Osteocyte (in vitro differentiated cells): ENCODE measurements around the gene BCL2L12. TPM values are rescaled to one million over a fixed set of nuclear protein-coding genes. Genes with fewer than 3 reads are reported as not detected.

Experiments
- DNase-seq: peaks from one replicate; pipeline ENCODE4 v3.0.0; 2021; ENCODE audit warnings: mixed read lengths; ENCODE audit not compliant: unreplicated experiment; ENCODE audit errors: extremely low spot score
- H3K27ac Mint-ChIP-seq: one replicate; pipeline ENCODE4 v1.8.0; 2021; ENCODE audit warnings: mild to moderate bottlenecking, mixed read lengths; ENCODE audit not compliant: unreplicated experiment
- H3K27me3 Mint-ChIP-seq: one replicate; pipeline ENCODE4 v1.8.0; 2021; ENCODE audit warnings: mixed read lengths; ENCODE audit not compliant: unreplicated experiment
- H3K36me3 Mint-ChIP-seq: one replicate; pipeline ENCODE4 v1.8.0; 2021; ENCODE audit warnings: mixed read lengths; ENCODE audit not compliant: unreplicated experiment
- H3K4me1 Mint-ChIP-seq: one replicate; pipeline ENCODE4 v1.8.0; 2021; ENCODE audit warnings: mixed read lengths; ENCODE audit not compliant: unreplicated experiment
- H3K4me3 Mint-ChIP-seq: one replicate; pipeline ENCODE4 v1.8.0; 2021; ENCODE audit warnings: mild to moderate bottlenecking, moderate library complexity, mixed read lengths; ENCODE audit not compliant: unreplicated experiment
- H3K9me3 Mint-ChIP-seq: one replicate; pipeline ENCODE4 v1.8.0; 2021; ENCODE audit warnings: mixed read lengths; ENCODE audit not compliant: unreplicated experiment
- CTCF ChIP-seq: fragments of 200-600 bp; sonication (generic); IDR thresholded peaks from 2 replicates; pipeline ENCODE4 v1.5.0; 2021; ENCODE audit warnings: antibody characterized with exemption, mild to moderate bottlenecking, moderate library complexity
- total RNA-seq: library from RNA; stranded (reverse); gene quantifications from 2 replicates; pipeline ENCODE4 v1.2.1, GENCODE V29; 2021

BCL2L12 gene
- total RNA-seq, 1 donor from 2014 or later = 29.3 TPM

GRCh38 chr19:49683814-49684250, 18.1 kb downstream of the BCL2L12 start:
- no peak for TF ChIP-seq CTCF
- H3K4me1 Mint-ChIP-seq = peaks cover 23% of the 10 kb centered on the region
- no peak overlapping the region for H3K4me3 Mint-ChIP-seq
- no peak for DNase-seq
- H3K9me3 Mint-ChIP-seq = no peaks in the 10 kb centered on the region
- H3K36me3 Mint-ChIP-seq = peaks cover 19% of the 10 kb centered on the region
- no peaks in the 10 kb centered on the region for H3K27me3 Mint-ChIP-seq
- no peak overlapping the region for H3K27ac Mint-ChIP-seq

GRCh38 chr19:49684251-49684982, 18.7 kb downstream of the BCL2L12 start:
- Mint-ChIP-seq H3K4me3 (no peak overlapping the region), H3K4me1 (peaks cover 18% of the 10 kb centered on the region), H3K9me3 (no peaks in the 10 kb centered on the region), H3K36me3 (peaks cover 19% of the 10 kb centered on the region), H3K27me3 (no peaks in the 10 kb centered on the region), H3K27ac (no peak overlapping the region)
- DNase-seq = no peak
- TF ChIP-seq CTCF = peak; percentile 30

- Mint-ChIP-seq H3K4me3 (no peak overlapping the region), H3K27ac (no peak overlapping the region), H3K27me3 (no peaks in the 10 kb centered on the region), H3K36me3 (peaks cover 19% of the 10 kb centered on the region), H3K9me3 (no peaks in the 10 kb centered on the region), H3K4me1 (peaks cover 17% of the 10 kb centered on the region)
- no peak for TF ChIP-seq CTCF
- DNase-seq = no peak
Observed at GRCh38 chr19:49684983-49685553, 19.3 kb downstream of the BCL2L12 start.

GRCh38 chr19:49685845-49686332, 20.2 kb downstream of the BCL2L12 start:
- no peaks in the 10 kb centered on the region for H3K27me3 Mint-ChIP-seq

More at GRCh38 chr19:49685845-49686332, 20.2 kb downstream of the BCL2L12 start:
- DNase-seq = no peak
- Mint-ChIP-seq H3K4me3 (no peak overlapping the region), H3K9me3 (no peaks in the 10 kb centered on the region), H3K27ac (no peak overlapping the region), H3K4me1 (peaks cover 17% of the 10 kb centered on the region), H3K36me3 (peaks cover 19% of the 10 kb centered on the region)
- no peak for TF ChIP-seq CTCF
